AG09319 (cell line): Measurements from ENCODE around the gene TXNRD2.

Experiments used
- DNase-seq: peaks from one replicate; pipeline ENCODE4 v3.0.0-alpha.2; 2010; ENCODE audit warnings: low read depth; ENCODE audit errors: extremely low read depth
- TF ChIP-seq, protein P1 (sequence below): IDR thresholded peaks from 2 replicates; pipeline ENCODE4 v1.5.1; 2011; ENCODE audit warnings: low read depth, mild to moderate bottlenecking, inconsistent platforms, low read length, moderate library complexity

Gene TXNRD2

DNA sequence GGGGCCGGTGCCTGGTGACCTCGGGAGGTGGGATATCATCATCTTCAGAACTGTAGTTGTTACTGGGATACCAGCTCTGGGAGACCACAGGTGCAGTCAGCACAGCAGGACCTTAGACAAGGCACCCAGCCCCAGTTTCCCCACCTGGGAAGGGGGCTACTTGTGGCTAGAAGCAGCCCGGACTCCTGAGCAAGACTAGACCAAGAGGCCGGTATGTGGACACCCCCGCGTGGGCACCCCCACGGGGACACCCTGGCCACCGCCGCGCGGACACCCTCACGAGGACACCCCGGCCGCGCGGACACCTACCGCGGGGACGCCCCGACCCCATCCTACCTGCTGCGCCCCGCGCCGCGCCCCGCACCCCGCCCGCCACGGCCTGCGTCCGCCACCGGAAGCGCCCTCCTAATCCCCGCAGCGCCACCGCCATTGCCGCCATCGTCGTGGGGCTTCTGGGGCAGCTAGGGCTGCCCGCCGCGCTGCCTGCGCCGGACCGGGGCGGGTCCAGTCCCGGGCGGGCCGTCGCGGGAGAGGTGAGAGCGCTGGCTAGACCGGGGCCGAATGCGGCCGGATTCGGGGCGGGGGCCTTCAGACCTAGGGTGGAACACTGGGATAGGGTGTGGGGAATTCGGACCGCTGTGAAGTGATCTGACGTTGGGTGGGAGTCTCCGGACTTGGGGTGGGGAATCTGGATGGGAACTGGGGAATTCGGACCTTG, at the start of gene TXNRD2, which contains the start of gene COMT:
Gene TXNRD2 (minus strand): TSS at position 454 of the 718 bp plus-strand sequence. CDS start 15 bp downstream, at position 439.
Gene COMT (plus strand): TSS at position 408 of the 718 bp plus-strand sequence. CDS start 20,755 bp downstream, outside the sequence.
- TF ChIP-seq, protein P1, sequence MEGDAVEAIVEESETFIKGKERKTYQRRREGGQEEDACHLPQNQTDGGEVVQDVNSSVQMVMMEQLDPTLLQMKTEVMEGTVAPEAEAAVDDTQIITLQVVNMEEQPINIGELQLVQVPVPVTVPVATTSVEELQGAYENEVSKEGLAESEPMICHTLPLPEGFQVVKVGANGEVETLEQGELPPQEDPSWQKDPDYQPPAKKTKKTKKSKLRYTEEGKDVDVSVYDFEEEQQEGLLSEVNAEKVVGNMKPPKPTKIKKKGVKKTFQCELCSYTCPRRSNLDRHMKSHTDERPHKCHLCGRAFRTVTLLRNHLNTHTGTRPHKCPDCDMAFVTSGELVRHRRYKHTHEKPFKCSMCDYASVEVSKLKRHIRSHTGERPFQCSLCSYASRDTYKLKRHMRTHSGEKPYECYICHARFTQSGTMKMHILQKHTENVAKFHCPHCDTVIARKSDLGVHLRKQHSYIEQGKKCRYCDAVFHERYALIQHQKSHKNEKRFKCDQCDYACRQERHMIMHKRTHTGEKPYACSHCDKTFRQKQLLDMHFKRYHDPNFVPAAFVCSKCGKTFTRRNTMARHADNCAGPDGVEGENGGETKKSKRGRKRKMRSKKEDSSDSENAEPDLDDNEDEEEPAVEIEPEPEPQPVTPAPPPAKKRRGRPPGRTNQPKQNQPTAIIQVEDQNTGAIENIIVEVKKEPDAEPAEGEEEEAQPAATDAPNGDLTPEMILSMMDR, result no peak
- no peak for DNase-seq

DNA sequence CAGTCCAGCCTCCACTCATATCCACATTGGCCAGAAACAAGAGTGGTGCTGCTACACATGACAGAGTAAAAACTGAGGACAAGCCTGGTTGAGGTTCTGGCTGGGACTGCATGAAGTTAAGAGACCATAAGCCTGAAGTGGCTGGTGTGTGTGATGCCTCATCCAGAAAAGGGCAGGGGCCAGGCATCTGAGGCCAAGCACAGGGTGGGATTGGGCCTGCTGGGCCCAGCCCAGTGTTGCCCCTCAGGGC, 49.7 kb upstream of the TXNRD2 start:
- TF ChIP-seq, protein P1, result no peak

DNA sequence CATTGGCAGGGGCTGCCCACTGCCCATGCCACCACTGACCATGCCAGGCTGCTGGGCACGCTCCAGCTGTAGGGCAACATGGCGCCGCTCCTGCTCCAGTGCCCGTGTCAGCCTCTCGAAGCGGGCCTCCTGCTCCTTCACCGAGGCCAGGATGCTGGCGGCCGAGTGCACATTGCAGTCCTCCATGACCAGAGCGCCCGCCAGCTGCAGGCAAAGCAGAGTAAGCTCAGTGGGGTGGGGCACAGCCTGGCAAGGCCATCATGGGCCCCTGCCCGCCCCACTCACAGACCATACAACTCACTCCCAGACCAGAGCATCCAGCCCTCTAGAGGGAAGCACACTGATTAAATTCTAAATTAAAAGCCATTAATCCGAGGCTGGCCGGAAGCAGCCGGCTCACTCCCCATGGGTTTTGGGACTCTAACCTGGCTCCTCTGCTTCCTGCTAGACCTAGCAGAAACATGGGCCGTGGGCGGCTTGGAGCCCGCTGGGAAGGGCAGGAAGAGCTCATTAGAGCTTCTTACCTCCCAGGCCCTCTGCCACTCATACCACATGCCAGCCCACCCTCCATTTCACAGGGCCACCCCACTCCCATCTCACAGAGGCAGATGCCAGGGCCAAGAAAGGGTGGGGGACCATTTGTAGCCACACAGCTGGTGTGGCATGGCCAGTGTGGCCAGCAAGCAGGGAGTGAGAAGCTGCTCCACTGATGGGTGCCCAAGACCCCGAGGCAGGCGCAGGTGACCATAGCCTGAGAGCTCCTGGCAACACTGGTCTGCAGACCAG, 49.2 kb upstream of the TXNRD2 start:
- TF ChIP-seq, protein P1, result no peak
- no peak for DNase-seq

More for the DNA sequence above, 49.7 kb upstream of the TXNRD2 start:
- no peak for DNase-seq

DNA sequence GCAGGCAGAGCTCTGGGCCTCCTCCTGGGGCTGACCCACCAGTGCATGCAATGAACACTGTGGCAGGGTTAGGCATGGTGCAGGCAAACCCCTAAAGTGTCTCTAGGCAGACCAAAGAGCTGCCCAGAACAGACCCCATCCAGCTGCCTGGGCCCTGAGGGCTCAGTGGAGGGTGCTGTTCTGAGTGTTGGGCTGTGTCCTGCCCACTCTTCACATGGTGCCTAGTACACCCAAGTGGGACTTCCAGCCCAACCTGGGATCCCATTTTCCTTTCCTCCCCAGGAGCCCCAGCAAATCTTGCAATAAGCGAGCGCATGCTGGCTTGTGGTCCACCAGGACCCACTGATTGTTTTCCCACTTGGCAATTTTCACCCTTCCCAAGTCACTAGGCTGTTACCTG, 48.6 kb upstream of the TXNRD2 start:
- DNase-seq, result no peak
- TF ChIP-seq, protein P1, result no peak

DNA sequence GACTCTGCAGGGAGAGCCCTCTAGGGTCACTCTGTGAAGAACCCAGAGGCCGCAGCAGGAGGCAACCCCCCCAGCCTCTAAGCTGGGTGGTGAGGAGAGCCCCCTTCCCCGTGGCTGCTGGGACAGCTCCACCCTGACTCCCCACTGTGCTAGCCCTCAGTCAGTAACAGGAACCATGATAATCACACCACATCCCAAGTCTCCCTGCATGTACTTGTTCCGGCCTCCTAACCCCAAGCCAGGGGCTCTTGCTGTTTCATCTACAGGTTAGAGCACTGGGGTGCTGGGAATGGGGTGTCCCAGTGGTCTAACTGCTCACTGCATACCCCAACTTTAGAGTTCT, 48.1 kb upstream of the TXNRD2 start:
- TF ChIP-seq, protein P1, result no peak
- DNase-seq, result no peak

DNA sequence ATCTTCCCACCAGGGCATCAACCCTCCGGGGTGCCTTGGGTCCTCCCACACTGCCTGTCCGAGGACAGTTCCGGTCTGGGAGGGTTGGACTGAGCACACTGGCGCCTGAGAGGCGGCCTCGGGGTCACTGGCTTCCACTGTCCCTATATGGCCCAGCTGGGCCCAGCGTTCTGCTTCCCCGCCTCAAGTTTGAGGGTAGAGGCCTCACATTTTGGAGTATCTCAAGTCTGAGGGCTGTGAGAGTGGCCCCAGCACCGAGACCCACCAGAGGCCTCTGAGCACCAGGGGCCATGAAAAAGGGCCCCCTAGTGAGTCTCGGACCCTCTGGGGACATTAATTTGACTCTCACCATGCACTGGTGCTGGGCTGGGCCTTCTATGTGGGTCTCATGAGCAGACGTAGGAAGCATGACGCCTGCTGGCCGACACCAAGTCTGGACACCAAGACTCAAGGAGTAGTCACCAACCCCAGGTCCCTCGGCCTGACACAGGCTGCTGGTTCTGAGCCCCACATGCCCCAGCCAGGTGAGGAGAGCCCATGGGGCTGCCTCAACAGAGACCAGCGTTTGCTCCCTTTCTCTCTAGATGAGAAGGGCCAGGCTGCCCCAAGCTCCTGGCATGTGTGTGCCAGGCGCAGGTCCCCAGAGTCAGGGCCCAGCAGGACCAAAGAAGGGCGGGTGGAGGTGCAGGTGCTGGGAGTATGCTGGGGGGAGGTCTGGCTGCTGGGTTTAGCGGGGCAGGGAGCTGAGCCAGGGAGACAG, 47.5 kb upstream of the TXNRD2 start:
- DNase-seq, result no peak
- TF ChIP-seq, protein P1, result no peak
